HEK293 (cell line): ENCODE results near the gene HPDL.

ENCODE experiments used
- CTCF ChIA-PET: fragments of 350-600 bp; formaldehyde crosslinking; extraction: SDS; loops from one replicate; lab custom pipeline; 2021; ENCODE audit warnings: antibody characterized with exemption; lab: Yijun Ruan, JAX
- POLR2A ChIA-PET: fragments of 300-600 bp; formaldehyde crosslinking; extraction: SDS; loops from one replicate; lab custom pipeline; 2020; ENCODE audit warnings: antibody characterized with exemption, inconsistent platforms; lab: Yijun Ruan, JAX
- H3K27ac ChIP-seq: fragments of 200-500 bp; sonication (Bioruptor generic); 2 replicates; pipeline ENCODE4 v1.5.1; 2014; ENCODE audit warnings: low read depth, low read length, control low read depth, inconsistent platforms; ENCODE audit errors: extremely low read depth
- H3K36me3 ChIP-seq, 2 experiments: fragments of 200-500 bp in 1 of 2; sonication (Bioruptor generic) in 1 of 2; 1 replicate in 1 of 2; 2 replicates in 1 of 2; pipeline ENCODE4 v1.5.1; 2014 to 2017; ENCODE audit warnings: inconsistent platforms in 2 of 2, low read length in 2 of 2; ENCODE audit not compliant: control insufficient read depth in 2 of 2, insufficient read depth in 1 of 2
- H3K4me1 ChIP-seq: fragments of 200-500 bp; sonication (Bioruptor generic); 2 replicates; pipeline ENCODE4 v1.5.1; 2014; ENCODE audit warnings: mild to moderate bottlenecking, low read length, inconsistent platforms; ENCODE audit not compliant: control insufficient read depth, insufficient read depth
- H3K4me3 ChIP-seq: 2 replicates; pipeline ENCODE4 v1.5.1; 2011; ENCODE audit warnings: low read depth, mild to moderate bottlenecking, control low read depth, low read length, moderate library complexity
- H3K9me3 ChIP-seq: fragments of 200-500 bp; sonication (Bioruptor generic); 2 replicates; pipeline ENCODE4 v1.5.1; 2014; ENCODE audit warnings: low read depth, low read length, inconsistent platforms; ENCODE audit not compliant: control insufficient read depth, insufficient read depth
- BCL11A ChIP-seq: fragments of 450-650 bp; formaldehyde crosslinking; IDR thresholded peaks from 2 replicates; pipeline ENCODE4 v1.5.1; 2016; ENCODE audit warnings: low read depth, missing biosample characterization, missing genetic modification characterization
- ELK4 ChIP-seq: IDR thresholded peaks from 2 replicates; pipeline ENCODE4 v1.6.1; 2011; ENCODE audit warnings: mild to moderate bottlenecking, low read depth, low read length, borderline replicate concordance
- FEZF1 ChIP-seq: fragments of 450-650 bp; formaldehyde crosslinking; IDR thresholded peaks from 2 replicates; pipeline ENCODE4 v1.5.1; 2016; ENCODE audit warnings: missing biosample characterization, missing genetic modification characterization
- INSM2 ChIP-seq: fragments of 450-650 bp; formaldehyde crosslinking; IDR thresholded peaks from 2 replicates; pipeline ENCODE4 v1.5.1; 2016; ENCODE audit warnings: missing biosample characterization, missing genetic modification characterization
- SETDB1 ChIP-seq: IDR thresholded peaks from one replicate; pipeline ENCODE4 v1.6.1; 2017; ENCODE audit warnings: mild to moderate bottlenecking, low read length, moderate library complexity, mixed read lengths; ENCODE audit not compliant: insufficient read length
- ZBTB6 ChIP-seq: fragments of 450-650 bp; formaldehyde crosslinking; IDR thresholded peaks from 2 replicates; pipeline ENCODE4 v1.5.1; 2017; ENCODE audit warnings: missing biosample characterization, missing genetic modification characterization
- ZNF132 ChIP-seq: fragments of 450-650 bp; formaldehyde crosslinking; IDR thresholded peaks from 2 replicates; pipeline ENCODE4 v1.5.1; 2017; ENCODE audit warnings: missing biosample characterization, missing genetic modification characterization, borderline replicate concordance
- ZNF211 ChIP-seq: fragments of 450-650 bp; formaldehyde crosslinking; IDR thresholded peaks from 2 replicates; pipeline ENCODE4 v1.5.1; 2016; ENCODE audit warnings: low read depth, missing biosample characterization, missing genetic modification characterization
- ZNF274 ChIP-seq, 2 experiments: fragments of 200-500 bp in 1 of 2; fragments of 450-650 bp in 1 of 2; sonication (Bioruptor generic) in 1 of 2; formaldehyde crosslinking in 1 of 2; IDR thresholded peaks; 2 replicates each; pipeline versions ENCODE4 v1.5.1 to v1.6.1; 2014 to 2016; ENCODE audit warnings: borderline replicate concordance in 1 of 2, inconsistent platforms in 1 of 2, low read length in 1 of 2, missing biosample characterization in 1 of 2, missing genetic modification characterization in 1 of 2
- ZNF518A ChIP-seq: fragments of 450-650 bp; formaldehyde crosslinking; conservative IDR thresholded peaks from 2 replicates; pipeline ENCODE4 v1.5.1; 2016; ENCODE audit warnings: low read depth, missing biosample characterization, missing genetic modification characterization
- ZNF529 ChIP-seq: fragments of 450-650 bp; formaldehyde crosslinking; IDR thresholded peaks from 2 replicates; pipeline ENCODE4 v1.5.1; 2017; ENCODE audit warnings: missing genetic modification characterization, missing biosample characterization; ENCODE audit not compliant: insufficient replicate concordance
- ZNF791 ChIP-seq: fragments of 450-650 bp; formaldehyde crosslinking; IDR thresholded peaks from 2 replicates; pipeline ENCODE4 v1.5.1; 2016; ENCODE audit warnings: missing biosample characterization, missing genetic modification characterization
- ZNF792 ChIP-seq: fragments of 450-650 bp; formaldehyde crosslinking; IDR thresholded peaks from 2 replicates; pipeline ENCODE4 v1.5.1; 2016; ENCODE audit warnings: missing biosample characterization, missing genetic modification characterization
- ZNF830 ChIP-seq: fragments of 450-650 bp; IDR thresholded peaks from 2 replicates; pipeline ENCODE4 v1.5.0; 2018; ENCODE audit warnings: missing biosample characterization, missing genetic modification characterization, low read depth, mild to moderate bottlenecking, moderate library complexity

HPDL gene

GRCh38 chr1:45337630-45338325 is 11.1 kb downstream of the HPDL start:
- H3K36me3 ChIP-seq, result peaks cover 0 to 48% of the 10 kb centered on the region in 2 experiments; a peak in 1 of 3 replicates
- no peak overlapping the region for H3K4me3 ChIP-seq
- TF ChIP-seq FEZF1 (no peak), ZNF791 (tag by site-specific recombination) (no peak), ZNF518A (tag by site-specific recombination) (no peak), ZNF792 (no peak), ELK4 (no peak), ZNF529 (tag by site-specific recombination) (no peak), INSM2 (no peak), ZNF830 (tag by site-specific recombination) (no peak), ZNF132 (no peak), SETDB1 (no peak), ZNF211 (tag by site-specific recombination) (no peak), ZNF274 (IDR thresholded peaks at IDR 0.05; ENCODE audit: low read length) (no peak), ZNF274 (tag by site-specific recombination; IDR thresholded peaks at IDR 0.05; ENCODE audit: borderline replicate concordance) (no peak), ZBTB6 (tag by site-specific recombination) (no peak), BCL11A (tag by site-specific recombination) (no peak)
- H3K4me1 ChIP-seq, result no peaks in the 10 kb centered on the region
- CTCF ChIA-PET, result interaction anchor here (1.2 kb wide), 1 partner anchor 32 kb away, joined by 5 read pairs; no protein-coding TSS in a partner anchor
- no peaks in the 10 kb centered on the region for H3K9me3 ChIP-seq
- POLR2A ChIA-PET, result interaction anchor here (0.6 to 2.9 kb wide), 2 partner anchors 9 to 608 kb away, joined by 3 to 51 read pairs; partner anchors contain the start of gene HPDL
- H3K27ac ChIP-seq, result no peak overlapping the region
